Right lobe of liver (tissue), 6 donors: Measurements from ENCODE around the gene EEIG2. TPM values are rescaled to one million over a fixed set of nuclear protein-coding genes. Genes with fewer than 3 reads are reported as not detected.

Experiments
- ATAC-seq, 4 donors: fragments of 200-7000 bp; cut with Tn5 transposase; one replicate each; pipeline ENCODE4 v1.9.1; 2020; ENCODE audit warnings: mild to moderate bottlenecking in 4 of 4, moderate library complexity in 4 of 4
- DNase-seq, 3 donors: peaks; one replicate each; pipeline ENCODE4 v3.0.0-alpha.2; 2020
- H3K27ac ChIP-seq, 3 donors: fragments of 200-600 bp; one replicate each; pipeline ENCODE4 v1.8.0; 2022
- H3K27me3 ChIP-seq, 2 donors: fragments of 200-600 bp; one replicate each; pipeline ENCODE4 v1.8.0; 2022
- H3K36me3 ChIP-seq, 4 donors: fragments of 200-600 bp; sonication (generic) in 1 of 4; one replicate each; pipeline versions ENCODE4 v1.5.1 to v1.8.0; 2017 to 2022; ENCODE audit warnings: control low read depth in 1 of 4
- H3K4me1 ChIP-seq, 4 donors: fragments of 200-600 bp; sonication (generic) in 1 of 4; one replicate each; pipeline versions ENCODE4 v1.5.1 to v1.8.0; 2017 to 2022; ENCODE audit warnings: control low read depth in 1 of 4
- H3K4me3 ChIP-seq, 3 donors: fragments of 200-600 bp; one replicate each; pipeline ENCODE4 v1.8.0; 2022
- H3K9me3 ChIP-seq, 4 donors: fragments of 200-600 bp; sonication (generic) in 1 of 4; one replicate each; pipeline versions ENCODE4 v1.5.1 to v1.8.0; 2017 to 2022; ENCODE audit warnings: control low read depth in 1 of 4
- CTCF ChIP-seq, 4 donors: fragments of 200-600 bp in 3 of 4; fragments of 450-650 bp in 1 of 4; IDR thresholded peaks; one replicate each; pipeline versions ENCODE4 v1.5.1 to v1.8.0; 2016 to 2022; ENCODE audit warnings: antibody characterized with exemption in 4 of 4, mild to moderate bottlenecking in 2 of 4
- POLR2A ChIP-seq: fragments of 450-650 bp; IDR thresholded peaks from one replicate; pipeline ENCODE4 v1.6.1; 2017; ENCODE audit warnings: antibody characterized with exemption, mild to moderate bottlenecking
- WGBS: methylation state at CpG from one replicate; pipeline ENCODE4 v1.1.6; 2018; ENCODE audit warnings: low coverage, low lambda C conversion rate; ENCODE audit not compliant: insufficient coverage; ENCODE audit errors: missing lambda C conversion rate; 5-methylcytosine and 5-hydroxymethylcytosine counted together
- intact Hi-C, 2 donors: fragments of 100-400 bp; cut with DNase I; formaldehyde crosslinking; loops; one replicate each; pipeline versions ENCODE4 v1.11.2 to v1.14.1; 2022
- total RNA-seq, 6 experiments: library from RNA; depleted of rRNA in 2 of 6; stranded (reverse); fragments of >200 nt in 2 of 6; fragmentation: NEBNext Ultra II Directional in 3 of 6; extraction: Animal tissue kit (Norgen Biotek cat#: 25700) in 3 of 6; gene quantifications; one replicate each; pipeline versions ENCODE4 v1.1.0 to v1.2.4, GENCODE V29; 2016 to 2023
- donor health status: DM: no; HTN: yes; CAD: no.
- donor health status: DM: no; HTN: no; CAD: no.
- donor health status: DM: no; HTN: no; CAD: no.
- donor health status: DM: no; HTN: yes; CAD: no.
- donor health status: DM: no; HTN: yes; CAD: no.

The EEIG2 gene
- total RNA-seq, 6 experiments from 2014 or later = 0.88 to 6.5 (median 2.6) TPM

GRCh38 chr1:108553905-108554304 is 6.0 kb upstream of the EEIG2 start:
- no peaks in the 10 kb centered on the region for H3K4me1 ChIP-seq
- DNase-seq (no peak), ATAC-seq (no peak)
- H3K27me3 ChIP-seq = no peaks in the 10 kb centered on the region
- H3K4me3 ChIP-seq = no peak overlapping the region
- no peaks in the 10 kb centered on the region for H3K9me3 ChIP-seq
- H3K27ac ChIP-seq = no peak overlapping the region
- intact Hi-C loops = no loop called here
- 51% methylated on average over 3 of the region's 4 CpGs for WGBS
- TF ChIP-seq POLR2A (no peak), CTCF (IDR thresholded peaks at IDR 0.05) (no peak)
- H3K36me3 ChIP-seq = no peaks in the 10 kb centered on the region

GRCh38 chr1:108554682-108555427 is 5.0 kb upstream of the EEIG2 start:
- no peaks in the 10 kb centered on the region for H3K27me3 ChIP-seq
- no peak overlapping the region for H3K4me3 ChIP-seq
- H3K27ac ChIP-seq = no peak overlapping the region
- H3K4me1 ChIP-seq = no peaks in the 10 kb centered on the region
- TF ChIP-seq POLR2A (no peak), CTCF (IDR thresholded peaks at IDR 0.05) (no peak)
- DNase-seq (no peak), ATAC-seq (no peak)
- H3K36me3 ChIP-seq = no peaks in the 10 kb centered on the region
- intact Hi-C loops = no loop called here
- 72% methylated on average over 4 of the region's 4 CpGs for WGBS
- no peaks in the 10 kb centered on the region for H3K9me3 ChIP-seq

- no peak overlapping the region for H3K27ac ChIP-seq
- H3K4me3 ChIP-seq = no peak overlapping the region
- no peaks in the 10 kb centered on the region for H3K36me3 ChIP-seq
- peaks cover 0 to 3% (median 0%) of the 10 kb centered on the region in 4 donors for H3K4me1 ChIP-seq
- no peak for ATAC-seq
- intact Hi-C loops = no loop called here
- no peaks in the 10 kb centered on the region for H3K27me3 ChIP-seq
- DNase-seq = no peak
- no peaks in the 10 kb centered on the region for H3K9me3 ChIP-seq
- no peak for TF ChIP-seq POLR2A
- TF ChIP-seq CTCF (IDR thresholded peaks at IDR 0.05) = no peak
These were observed 3.8 kb upstream of the EEIG2 start for GRCh38 chr1:108556066-108556465.

GRCh38 chr1:108556499-108556898 is 3.4 kb upstream of the EEIG2 start:
- Histone ChIP-seq H3K9me3 (no peaks in the 10 kb centered on the region), H3K36me3 (no peaks in the 10 kb centered on the region), H3K4me1 (peaks cover 0 to 7% (median 0%) of the 10 kb centered on the region in 4 donors), H3K4me3 (no peak overlapping the region), H3K27me3 (no peaks in the 10 kb centered on the region), H3K27ac (no peak overlapping the region)
- intact Hi-C loops = no loop called here
- ATAC-seq = peak in 2 of 4 donors; percentile 7 to 12
- TF ChIP-seq POLR2A = no peak
- no peak for TF ChIP-seq CTCF (IDR thresholded peaks at IDR 0.05)
- no peak for DNase-seq
- WGBS = 64% methylated on average over 2 of the region's 4 CpGs

- intact Hi-C loops = no loop called here
- peaks cover 0 to 10% (median 0%) of the 10 kb centered on the region in 4 donors for H3K4me1 ChIP-seq
- H3K36me3 ChIP-seq = no peaks in the 10 kb centered on the region
- DNase-seq (no peak), ATAC-seq (peak in 1 of 4 donors; percentile 22)
- H3K4me3 ChIP-seq = no peak overlapping the region
- peak overlapping the region in 1 of 3 donors; percentile 24 for H3K27ac ChIP-seq
- H3K27me3 ChIP-seq = no peaks in the 10 kb centered on the region
- no peaks in the 10 kb centered on the region for H3K9me3 ChIP-seq
- TF ChIP-seq POLR2A (no peak), CTCF (IDR thresholded peaks at IDR 0.05) (no peak)
These were observed 2.6 kb upstream of the EEIG2 start for GRCh38 chr1:108557296-108557695.
